HG03460 (cell line): ENCODE data around the gene REPS1.
"Not testable (repeated sequence)": the region's sequence is repeated elsewhere in the genome, so short reads cannot be mapped to it uniquely, and the experiment has no call there.

ENCODE experiments used
- ATAC-seq: cut with Tn5 transposase; IDR thresholded peaks from one replicate; pipeline ENCODE4 v1.9.1; 2021; ENCODE audit not compliant: unreplicated experiment

The REPS1 gene

GRCh38 chr6:139003751-139004150 is 15.7 kb upstream of the REPS1 start:
- ATAC-seq: no peak

GRCh38 chr6:138999949-139000725 is 12.1 kb upstream of the REPS1 start:
- ATAC-seq: no peak

- ATAC-seq: no peak
These were observed 9.1 kb upstream of the REPS1 start for GRCh38 chr6:138997136-138997535.

GRCh38 chr6:138996524-138996923 is 8.5 kb upstream of the REPS1 start:
- ATAC-seq: no peak

- not testable (repeated sequence) for ATAC-seq
These were observed 5.4 kb upstream of the REPS1 start for GRCh38 chr6:138993410-138993809.

GRCh38 chr6:138992965-138993364 is 4.9 kb upstream of the REPS1 start:
- ATAC-seq: not testable (repeated sequence)

- no peak for ATAC-seq
These were observed 3.2 kb upstream of the REPS1 start for GRCh38 chr6:138991206-138991605.

- ATAC-seq: no peak
These were observed 1.3 kb upstream of the REPS1 start for GRCh38 chr6:138989098-138989983.

- ATAC-seq: peak; percentile 7
These were observed 399 bp upstream of the REPS1 start for GRCh38 chr6:138988469-138988834.

- ATAC-seq: no peak
These were observed 892 bp downstream of the REPS1 start for GRCh38 chr6:138987080-138987642.

GRCh38 chr6:138986578-138986977 is 1.5 kb downstream of the REPS1 start:
- ATAC-seq: no peak

GRCh38 chr6:138981416-138981815 is 6.6 kb downstream of the REPS1 start:
- no peak for ATAC-seq

- ATAC-seq: no peak
These were observed 8.0 kb downstream of the REPS1 start for GRCh38 chr6:138979813-138980668.

- ATAC-seq: no peak
These were observed 8.7 kb downstream of the REPS1 start for GRCh38 chr6:138979365-138979764.

- no peak for ATAC-seq
These were observed 9.8 kb downstream of the REPS1 start for GRCh38 chr6:138978229-138978628.

GRCh38 chr6:138977646-138978167 is 10.3 kb downstream of the REPS1 start:
- no peak for ATAC-seq

GRCh38 chr6:138977242-138977641 is 10.8 kb downstream of the REPS1 start:
- no peak for ATAC-seq

- ATAC-seq: no peak
These were observed 12.2 kb downstream of the REPS1 start for GRCh38 chr6:138975815-138976214.

- no peak for ATAC-seq
These were observed 14.4 kb downstream of the REPS1 start for GRCh38 chr6:138973466-138974153.

GRCh38 chr6:138972226-138972665 is 15.8 kb downstream of the REPS1 start:
- no peak for ATAC-seq
